ENCODE results near the gene FHOD1. TPM values are rescaled to one million over a fixed set of nuclear protein-coding genes. Genes with fewer than 3 reads are reported as not detected.
A peak's percentile ranks its signal among the peaks of the same experiment; 100 is the strongest.

FHOD1 gene
- total and polyA plus RNA-seq, 9 of the 15 experiments (the other 6 are each of a cell fraction or from before 2014, with no cell fraction given): 18.7 to 126 (median 32.3) TPM

GRCh38 chr16:67279296-67280089, 32.2 kb upstream of the FHOD1 start, which contains the start of gene PLEKHG4:
Gene PLEKHG4, plus strand, starts transcription at chr16:67279532. Its CDS starts 513 bp downstream, at chr16:67280045.
- in situ Hi-C loops (cut with MboI): no loop called here
- Histone ChIP-seq H3K4me3 (peak within 1 kb of the TSS; percentile 74), H3K4me2 (ENCODE audit: insufficient read depth, low read length) (peak within 1 kb of the TSS; percentile 95), H4K20me1 (replicated peaks; ENCODE audit: control insufficient read depth, insufficient read depth, low read length) (no peaks in the 10 kb centered on the region), H3K27ac (ENCODE audit: extremely low read depth, low read depth, low read length) (peak within 1 kb of the TSS; percentile 83), H3K36me3 (ENCODE audit: control insufficient read depth, insufficient read depth, low read length) (peaks cover 35% of the 10 kb centered on the region; the same call in 2 of the 3 replicates), H2AFZ (ENCODE audit: low read depth, low read length) (peak within 1 kb of the TSS; percentile 94), H3K9me1 (ENCODE audit: control insufficient read depth, insufficient read depth, low read length) (no peaks in the 10 kb centered on the region), H3K4me1 (replicated peaks in 1 of 2; ENCODE audit: control insufficient read depth in 2 of 2, insufficient read depth in 2 of 2, low read length in 2 of 2) (peaks cover 22 to 44% of the 10 kb centered on the region in 2 experiments), H3K9ac (ENCODE audit: insufficient read depth in 1 of 2, low read depth in 2 of 2, low read length in 2 of 2) (peak within 1 kb of the TSS; percentile 88 to 97), H3K79me2 (ENCODE audit: control insufficient read depth, insufficient read depth, low read length) (peaks cover 30% of the 10 kb centered on the region), H3K27me3 (ENCODE audit: control insufficient read depth in 2 of 2, insufficient read depth in 2 of 2, low read length in 2 of 2) (no peaks in the 10 kb centered on the region), H3K9me3 (replicated peaks; ENCODE audit: control insufficient read depth, insufficient read depth, low read depth, low read length) (no peaks in the 10 kb centered on the region)
- FAIRE-seq (peak; percentile 85), ATAC-seq (peak; percentile 98), DNase-seq (ENCODE audit: extremely low read depth in 1 of 4, low spot score in 3 of 4) (peak in 2 of 4 experiments; percentile 91 to 96)
- ChIA-PET CTCF (ENCODE audit: low intra/inter-chr PET ratio) (interaction anchor here (0.6 to 2.3 kb wide), 5 partner anchors 11 to 138 kb away, joined by 3 to 18 read pairs (median 7); no protein-coding TSS in a partner anchor), POLR2A (interaction anchor here (0.5 to 1.4 kb wide), 5 partner anchors 9 to 232 kb away, joined by 3 to 5 read pairs (median 4); no protein-coding TSS in a partner anchor)
- BruUV-seq (replicated peaks): TSS peak; percentile 78
- WGBS (ENCODE audit: insufficient coverage, low coverage, missing lambda C conversion rate): 9% methylated on average over 40 of the region's 83 CpGs
- intact Hi-C loops (cut with micrococcal nuclease): loop anchor here (5.0 kb wide), 1 partner anchor 42 kb away; no protein-coding TSS in a partner anchor
- TF ChIP-seq ZBTB49 (CRISPR knock-in tag; IDR thresholded peaks at IDR 0.05; ENCODE audit: borderline replicate concordance): no peak
- peak; percentile 71 for TF ChIP-seq SMARCB1 (IDR thresholded peaks at IDR 0.05; ENCODE audit: insufficient read length, low read depth)
- no peak for TF ChIP-seq ID3 (CRISPR knock-in tag; IDR thresholded peaks at IDR 0.05)
- peak; percentile 65 for TF ChIP-seq ID3 (tag; IDR thresholded peaks at IDR 0.05)
- no peak for TF ChIP-seq BCOR (IDR thresholded peaks at IDR 0.05)
- peak; percentile 57 for TF ChIP-seq TAF1 (IDR thresholded peaks at IDR 0.05; ENCODE audit: control insufficient read depth, extremely low read depth, insufficient read depth, low read length, severe bottlenecking)
- peak; percentile 62; the same call in 1 of the 2 replicates for TF ChIP-seq ATF7 (IDR thresholded peaks at IDR 0.05)
- peak; percentile 8; the same call in 1 of the 2 replicates for TF ChIP-seq EP300 (IDR thresholded peaks at IDR 0.05; ENCODE audit: low read length)
- TF ChIP-seq CBX5 (IDR thresholded peaks at IDR 0.05; ENCODE audit: borderline replicate concordance, low read depth): peak; percentile 15; the same call in 1 of the 2 replicates
- TF ChIP-seq NRF1 (conservative IDR thresholded peaks at IDR 0.05 in 1 of 2, IDR thresholded peaks at IDR 0.05 in 1 of 2): peak in 1 of 2 experiments; percentile 27; a peak in 1 of 4 replicates
- peak; percentile 82 for TF ChIP-seq FIP1L1 (IDR thresholded peaks at IDR 0.05; ENCODE audit: low read depth, low read length, poor library complexity, severe bottlenecking)
- TF ChIP-seq RBM25 (IDR thresholded peaks at IDR 0.05; ENCODE audit: low read depth, low read length, severe bottlenecking): peak; percentile 74
- TF ChIP-seq CREB3L1 (IDR thresholded peaks at IDR 0.05; ENCODE audit: borderline replicate concordance, low read depth): peak; percentile 77; the same call in 1 of the 2 replicates
- no peak for TF ChIP-seq DPF2 (IDR thresholded peaks at IDR 0.05)
- peak; percentile 98 for TF ChIP-seq NFIC (IDR thresholded peaks at IDR 0.05)
- TF ChIP-seq ZBTB9 (CRISPR knock-in tag; IDR thresholded peaks at IDR 0.05): peak; percentile 90

All from K562 (cell line).